ENCODE results near the gene SLC4A3.

The SLC4A3 gene

DNA sequence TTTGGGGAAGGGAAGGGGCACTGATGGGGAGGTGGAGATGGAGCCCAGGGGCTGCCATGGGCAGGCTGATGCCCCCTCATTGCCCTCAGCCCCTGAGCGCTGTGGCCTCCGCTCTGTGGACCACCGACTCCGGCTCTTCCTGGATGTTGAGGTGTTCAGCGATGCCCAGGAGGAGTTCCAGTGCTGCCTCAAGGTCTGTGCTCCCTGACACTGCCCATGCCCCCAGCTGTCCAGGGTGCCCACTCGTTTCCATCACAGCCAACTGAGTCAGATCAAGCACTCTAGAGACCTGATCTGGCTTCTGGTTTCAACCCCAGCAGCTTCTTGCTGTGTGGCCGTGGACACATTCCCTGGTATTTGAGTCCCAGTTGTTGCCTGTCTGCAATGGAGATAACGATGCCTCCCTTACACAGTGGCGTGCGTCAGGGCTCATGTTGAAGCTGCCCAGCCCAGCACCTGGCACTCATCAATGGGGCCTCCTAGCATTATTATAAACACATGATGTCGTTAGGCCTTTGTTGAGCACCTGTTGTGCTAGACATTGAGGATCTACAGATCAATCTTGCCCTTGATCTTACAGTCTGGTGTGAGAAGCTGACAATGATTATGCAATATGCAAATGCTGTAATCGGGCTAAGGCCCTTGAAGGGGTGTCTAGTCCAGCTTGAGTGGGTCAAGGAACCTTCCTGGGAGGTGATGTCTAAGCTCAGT, 15.4 kb upstream of the SLC4A3 start:
- DNase-seq: no peak

DNA sequence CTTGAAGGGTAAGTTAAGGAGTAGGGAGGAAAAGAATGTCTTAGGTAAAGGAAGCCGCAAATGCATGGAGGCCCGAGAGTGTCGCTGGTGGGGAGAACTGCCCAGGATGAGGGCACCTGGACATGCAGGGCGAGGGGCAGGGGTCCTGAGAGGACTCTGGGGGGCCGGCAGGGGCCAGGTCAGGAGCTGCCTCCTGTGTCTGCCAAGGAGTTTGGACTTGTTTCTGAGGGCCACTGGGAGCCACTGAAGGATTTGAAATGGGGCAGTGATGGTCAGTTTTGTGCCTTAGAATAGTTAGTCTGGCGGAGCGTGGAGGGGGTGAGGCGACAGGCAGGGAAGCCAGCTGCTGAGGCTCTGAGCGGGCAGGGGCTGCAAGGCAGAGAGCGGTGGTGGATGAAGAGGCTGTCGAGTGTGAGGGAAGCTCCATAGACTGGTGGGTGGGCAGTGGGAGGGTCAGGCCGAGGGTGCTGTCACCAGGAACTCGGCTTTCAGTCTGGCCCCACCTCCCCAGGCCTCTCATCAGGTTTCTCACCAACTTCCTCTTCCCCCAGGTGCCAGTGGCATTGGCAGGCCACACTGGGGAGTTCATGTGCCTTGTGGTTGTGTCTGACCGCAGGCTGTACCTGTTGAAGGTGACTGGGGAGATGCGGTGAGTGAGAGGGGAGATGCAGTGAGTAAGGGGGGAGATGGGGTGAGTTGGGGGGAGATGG, 14.7 kb upstream of the SLC4A3 start:
- no peak for DNase-seq

DNA sequence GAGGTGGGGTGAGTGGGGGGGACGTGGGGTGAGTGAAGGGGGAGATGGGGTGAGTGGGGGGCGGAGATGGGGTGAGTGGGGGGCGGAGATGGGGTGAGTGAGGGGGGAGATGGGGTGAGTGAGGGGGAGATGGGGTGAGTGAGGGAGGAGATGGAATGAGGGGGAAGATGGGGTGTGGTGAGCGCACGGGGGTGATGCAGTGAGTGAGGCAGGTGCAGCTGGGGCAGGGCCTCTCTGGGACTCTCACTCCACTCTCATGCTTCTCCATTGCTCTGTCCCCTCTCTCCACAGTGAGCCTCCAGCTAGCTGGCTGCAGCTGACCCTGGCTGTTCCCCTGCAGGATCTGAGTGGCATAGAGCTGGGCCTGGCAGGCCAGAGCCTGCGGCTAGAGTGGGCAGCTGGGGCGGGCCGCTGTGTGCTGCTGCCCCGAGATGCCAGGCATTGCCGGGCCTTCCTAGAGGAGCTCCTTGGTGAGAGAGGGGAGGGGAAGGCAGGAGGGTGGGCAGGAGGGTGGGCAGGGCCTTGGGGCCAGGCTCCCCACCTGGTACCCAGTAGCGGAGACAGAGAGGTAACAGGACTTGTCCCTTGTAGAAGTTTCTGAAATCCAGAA, 13.9 kb upstream of the SLC4A3 start:
- DNase-seq: no peak

DNA sequence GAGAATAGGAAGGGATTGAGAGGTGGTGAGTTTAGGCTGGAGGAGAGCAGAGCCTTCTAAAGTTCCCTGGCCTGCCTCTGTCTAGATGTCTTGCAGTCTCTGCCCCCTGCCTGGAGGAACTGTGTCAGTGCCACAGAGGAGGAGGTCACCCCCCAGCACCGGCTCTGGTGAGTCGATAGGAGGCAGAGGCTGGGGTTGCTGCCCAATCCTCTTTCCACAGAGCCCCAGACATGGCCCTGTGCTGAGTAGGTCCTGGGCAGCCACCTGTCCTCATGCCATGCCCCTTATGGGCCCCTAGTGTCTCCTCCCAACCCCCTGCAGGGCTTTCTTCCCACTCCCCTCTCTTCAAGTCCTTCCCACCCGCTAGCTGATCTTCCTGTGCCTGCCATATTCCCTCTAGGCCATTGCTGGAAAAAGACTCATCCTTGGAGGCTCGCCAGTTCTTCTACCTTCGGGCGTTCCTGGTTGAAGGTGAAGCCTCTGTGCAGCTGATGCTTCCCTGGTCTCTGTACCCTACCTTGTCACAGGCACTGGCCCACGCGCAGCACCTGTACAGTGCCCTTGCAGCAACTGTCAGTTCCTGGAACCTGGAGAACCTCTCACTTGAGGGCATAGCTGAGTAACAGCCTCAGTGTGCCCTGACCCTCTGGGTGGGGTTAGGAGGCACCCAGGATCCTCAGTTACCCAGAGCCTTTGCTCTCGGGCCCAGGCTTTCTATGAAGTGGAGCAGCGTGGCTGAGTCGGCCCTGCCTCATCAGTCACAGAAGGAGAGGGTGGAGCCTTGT, 13.2 kb upstream of the SLC4A3 start:
- no peak for DNase-seq

DNA sequence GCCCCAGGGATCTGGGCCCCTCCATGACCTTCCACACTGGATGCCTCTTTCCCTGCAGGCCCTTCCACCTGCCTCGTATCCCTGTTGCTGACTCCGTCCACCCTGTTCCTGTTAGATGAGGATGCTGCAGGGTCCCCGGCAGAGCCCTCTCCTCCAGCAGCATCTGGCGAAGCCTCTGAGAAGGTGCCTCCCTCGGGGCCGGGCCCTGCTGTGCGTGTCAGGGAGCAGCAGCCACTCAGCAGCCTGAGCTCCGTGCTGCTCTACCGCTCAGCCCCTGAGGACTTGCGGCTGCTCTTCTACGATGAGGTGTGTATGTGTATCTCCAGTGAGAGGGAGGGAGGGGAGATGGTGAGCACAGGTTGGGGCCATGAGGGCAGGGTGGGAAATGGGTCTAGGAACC, 12.4 kb upstream of the SLC4A3 start:
- no peak for DNase-seq

DNA sequence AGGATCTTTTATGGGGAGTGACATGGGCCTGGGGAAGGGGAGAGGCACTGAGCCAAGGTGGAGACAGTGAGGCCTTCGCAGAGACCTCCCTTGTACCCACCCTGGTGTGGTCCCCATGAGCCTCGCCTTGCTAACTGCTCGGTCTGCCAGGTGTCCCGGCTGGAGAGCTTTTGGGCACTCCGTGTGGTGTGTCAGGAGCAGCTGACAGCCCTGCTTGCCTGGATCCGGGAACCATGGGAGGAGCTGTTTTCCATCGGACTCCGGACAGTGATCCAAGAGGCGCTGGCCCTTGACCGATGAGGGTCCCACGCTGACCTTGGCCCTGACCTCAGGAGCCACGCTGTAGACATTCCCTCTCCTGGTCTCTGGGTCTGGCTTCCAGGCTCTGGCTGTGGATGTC, 11.5 kb upstream of the SLC4A3 start:
- DNase-seq: no peak

DNA sequence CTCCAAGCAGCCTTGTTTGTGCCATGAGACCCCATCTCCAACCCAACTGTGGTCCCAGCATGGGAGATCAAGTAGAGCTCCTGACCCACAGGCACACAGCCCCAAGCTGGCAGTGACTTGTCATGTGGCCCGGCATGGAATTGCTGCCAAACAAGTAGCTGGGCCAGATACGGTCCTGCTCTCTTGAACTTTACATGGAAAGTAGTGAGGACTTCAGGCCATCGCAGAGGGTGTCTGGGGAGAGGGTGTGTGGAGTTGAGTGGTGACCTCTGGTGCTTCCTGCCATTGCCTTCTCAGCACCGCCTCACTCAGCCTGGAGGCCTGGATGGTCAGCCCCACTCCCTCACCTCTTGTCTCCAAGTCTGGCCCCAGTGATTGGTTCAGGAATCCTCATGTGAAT, 10.9 kb upstream of the SLC4A3 start:
- DNase-seq: no peak

DNA sequence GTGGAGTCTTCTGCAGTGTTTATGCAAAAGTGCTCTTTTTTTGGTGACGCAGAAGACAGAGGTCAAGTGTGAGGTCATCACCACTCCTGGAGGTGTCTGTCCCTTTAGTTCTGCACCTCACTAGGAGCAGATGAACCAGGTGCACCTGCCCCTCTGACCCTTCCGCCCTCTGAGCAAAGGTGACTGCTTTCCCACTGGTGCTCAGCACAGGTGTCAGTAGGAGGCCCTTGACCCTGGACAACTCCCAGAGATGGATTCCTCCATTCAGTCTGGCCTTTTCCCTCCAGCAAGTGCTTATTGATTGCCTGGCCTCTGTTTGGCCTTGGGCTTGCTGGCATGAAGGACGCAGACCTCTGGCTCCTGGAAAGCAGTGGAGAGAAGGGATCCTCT, 8.7 kb upstream of the SLC4A3 start:
- no peak for DNase-seq

DNA sequence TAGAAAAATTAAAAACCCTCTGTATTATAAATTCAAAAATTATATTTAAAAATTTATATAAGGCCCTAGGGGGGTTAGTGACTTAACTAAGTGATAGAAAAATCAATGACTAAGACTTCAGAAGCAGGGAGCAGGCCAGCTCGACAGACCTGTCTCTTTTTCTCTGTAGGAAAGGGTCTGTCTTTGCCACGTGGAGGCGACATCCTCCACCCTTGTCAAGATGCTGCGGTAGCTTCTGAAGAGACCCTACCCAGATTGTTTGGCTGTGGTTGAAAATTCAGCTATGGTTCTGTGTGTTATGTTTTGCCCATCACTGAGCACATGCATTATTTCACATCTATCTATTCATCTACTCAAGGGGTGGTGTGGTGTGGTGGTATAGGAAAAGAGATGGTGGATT, 8.2 kb upstream of the SLC4A3 start:
- no peak for DNase-seq

DNA sequence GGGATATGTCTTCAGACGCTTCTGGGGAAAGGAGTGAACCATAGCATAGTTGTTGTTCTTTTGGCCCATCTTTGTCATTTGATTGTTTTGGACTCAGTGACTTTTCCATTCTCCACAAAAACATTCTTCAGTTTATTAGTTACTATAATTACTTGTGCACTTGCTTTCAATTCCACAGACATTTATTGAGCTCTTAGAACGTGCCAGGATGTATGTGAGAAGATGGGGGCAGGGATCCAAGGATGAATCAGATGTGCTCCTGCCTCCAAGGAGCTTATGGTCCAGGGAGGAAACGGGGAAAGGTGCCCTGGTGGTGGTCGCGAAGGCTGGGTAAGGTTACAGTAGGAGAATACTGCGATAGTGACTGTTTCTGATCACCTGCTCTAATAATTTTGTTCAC, 6.9 kb upstream of the SLC4A3 start:
- DNase-seq: no peak

DNA sequence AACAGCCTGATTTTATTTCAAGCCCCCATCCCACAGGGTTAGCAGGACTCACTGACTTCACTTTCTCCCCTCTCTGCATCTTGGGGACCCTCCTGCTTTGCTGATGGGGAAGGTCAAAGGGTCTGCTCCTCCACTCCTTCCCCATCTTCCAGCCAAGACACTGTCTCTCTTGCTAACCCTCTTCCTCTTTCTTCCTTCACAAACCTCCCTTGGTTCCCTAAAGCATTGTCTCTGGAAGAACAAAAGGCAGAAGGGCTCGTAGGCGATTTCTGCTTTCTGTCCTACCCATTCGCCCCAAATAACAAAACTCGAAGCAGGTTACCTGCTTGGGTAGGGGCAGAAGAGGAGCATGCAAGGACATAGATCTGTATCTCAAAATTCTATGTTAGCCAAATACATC, 5.5 kb upstream of the SLC4A3 start:
- DNase-seq: no peak

DNA sequence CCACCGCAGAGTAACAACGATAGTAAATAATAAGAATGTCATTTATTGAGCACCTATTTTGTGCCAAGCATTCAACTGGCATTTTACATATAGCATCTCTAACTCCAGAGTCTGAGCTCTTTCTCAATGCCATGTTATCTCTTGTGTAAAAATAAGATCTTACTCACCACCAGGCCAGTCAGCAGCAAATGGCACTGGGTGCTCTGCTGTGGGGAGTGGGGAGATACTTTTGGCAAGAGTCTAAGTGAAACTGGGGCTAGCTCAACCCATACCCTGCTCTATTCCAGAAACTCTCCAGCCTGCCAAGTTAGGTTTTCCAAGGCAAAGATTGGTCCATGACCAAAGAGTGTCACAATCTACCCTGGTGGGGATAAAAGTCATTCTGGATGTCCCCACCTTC, 5.0 kb upstream of the SLC4A3 start:
- no peak for DNase-seq

DNA sequence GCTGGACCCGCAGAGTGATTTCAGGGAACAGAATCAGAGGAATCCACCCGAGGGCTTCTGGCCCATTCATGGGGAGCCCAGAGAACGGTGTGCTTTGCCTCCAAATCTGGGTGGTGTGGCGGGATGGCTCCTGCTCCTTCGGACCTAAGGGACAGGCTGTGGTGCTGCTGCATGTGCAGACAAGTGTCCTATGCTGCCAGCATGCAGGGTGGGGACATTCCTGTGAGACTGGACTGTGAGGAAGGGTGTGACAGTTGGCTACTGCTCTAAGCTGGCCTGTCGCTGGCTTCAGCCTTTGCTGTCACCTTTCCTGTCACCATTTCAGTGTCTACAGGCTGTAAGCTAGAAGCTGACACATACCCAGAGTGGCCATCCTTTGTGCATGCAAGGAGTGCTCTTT, 2.9 kb upstream of the SLC4A3 start:
- no peak for DNase-seq

DNA sequence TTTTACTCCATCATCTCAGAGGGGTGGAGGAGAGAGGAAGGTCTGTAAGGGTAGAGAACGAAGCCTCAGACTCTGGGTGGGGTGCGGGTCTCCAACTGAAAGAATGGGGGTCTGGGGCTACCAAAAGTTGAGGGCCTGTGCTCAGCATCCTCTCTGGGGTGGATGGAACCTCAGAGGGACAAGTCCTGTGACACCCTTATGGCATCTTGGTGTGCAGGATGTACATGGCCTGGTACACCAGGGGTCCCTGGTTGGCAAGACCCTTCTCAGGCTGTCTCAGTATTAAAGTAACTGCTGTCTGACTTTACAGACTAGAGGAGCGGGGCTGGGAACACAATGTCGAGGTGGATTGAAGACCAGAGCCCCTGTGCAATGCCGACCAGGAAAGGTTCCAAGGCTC, 2.3 kb upstream of the SLC4A3 start:
- DNase-seq: no peak

DNA sequence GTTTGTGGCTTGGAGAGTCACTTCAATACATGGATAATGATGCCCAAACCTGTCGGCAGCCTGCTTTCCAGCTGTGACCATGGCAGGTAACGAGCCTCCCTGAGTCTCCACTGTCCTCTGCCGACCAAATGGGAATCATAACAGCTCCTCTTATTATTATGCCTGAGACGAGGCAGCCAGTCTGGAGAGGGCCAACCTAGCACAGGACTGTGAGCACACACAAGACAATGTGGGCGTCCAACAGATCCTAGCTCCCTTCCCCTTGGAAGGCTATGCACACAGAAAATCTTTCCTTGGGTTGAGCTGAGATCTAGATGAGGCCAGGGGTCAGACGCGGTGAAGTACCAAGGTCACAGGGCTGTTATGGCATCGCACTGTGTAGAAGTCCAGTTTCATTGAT, 890 bp upstream of the SLC4A3 start:
- DNase-seq: no peak

DNA sequence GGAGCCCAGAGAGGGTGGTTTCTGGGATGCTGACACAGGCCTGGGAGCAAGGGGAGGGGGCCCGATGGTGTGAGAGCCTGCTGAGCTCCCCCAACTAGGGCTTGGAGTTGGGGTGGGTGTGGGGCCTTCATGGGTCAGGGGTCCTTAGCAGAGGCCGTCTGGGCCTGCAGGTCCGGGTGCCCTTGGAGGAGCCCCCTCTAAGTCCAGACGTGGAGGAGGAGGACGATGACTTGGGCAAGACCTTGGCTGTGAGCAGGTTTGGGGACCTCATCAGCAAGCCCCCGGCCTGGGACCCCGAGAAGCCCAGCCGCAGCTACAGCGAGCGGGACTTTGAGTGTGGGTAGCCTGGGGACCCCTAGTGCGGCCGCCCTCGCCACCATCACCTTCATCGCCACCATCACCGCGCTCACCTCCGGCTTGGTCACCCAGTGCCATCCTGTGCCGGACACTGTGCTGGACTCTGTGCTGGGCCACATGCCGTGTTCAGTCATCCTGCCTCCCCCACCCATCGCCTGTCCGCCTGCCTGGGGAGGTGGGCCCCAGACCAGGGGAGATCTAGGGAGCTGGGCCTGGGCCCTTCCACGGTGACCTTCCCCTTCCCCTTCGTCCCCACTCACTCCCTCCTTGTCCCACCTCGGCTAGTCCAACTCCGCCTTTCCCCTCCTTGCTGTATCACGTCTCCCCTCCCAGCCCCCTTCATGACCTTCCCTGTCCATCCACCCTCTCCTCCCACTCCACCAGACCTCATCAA, 980 bp downstream of the SLC4A3 start:
- DNase-seq: no peak

DNA sequence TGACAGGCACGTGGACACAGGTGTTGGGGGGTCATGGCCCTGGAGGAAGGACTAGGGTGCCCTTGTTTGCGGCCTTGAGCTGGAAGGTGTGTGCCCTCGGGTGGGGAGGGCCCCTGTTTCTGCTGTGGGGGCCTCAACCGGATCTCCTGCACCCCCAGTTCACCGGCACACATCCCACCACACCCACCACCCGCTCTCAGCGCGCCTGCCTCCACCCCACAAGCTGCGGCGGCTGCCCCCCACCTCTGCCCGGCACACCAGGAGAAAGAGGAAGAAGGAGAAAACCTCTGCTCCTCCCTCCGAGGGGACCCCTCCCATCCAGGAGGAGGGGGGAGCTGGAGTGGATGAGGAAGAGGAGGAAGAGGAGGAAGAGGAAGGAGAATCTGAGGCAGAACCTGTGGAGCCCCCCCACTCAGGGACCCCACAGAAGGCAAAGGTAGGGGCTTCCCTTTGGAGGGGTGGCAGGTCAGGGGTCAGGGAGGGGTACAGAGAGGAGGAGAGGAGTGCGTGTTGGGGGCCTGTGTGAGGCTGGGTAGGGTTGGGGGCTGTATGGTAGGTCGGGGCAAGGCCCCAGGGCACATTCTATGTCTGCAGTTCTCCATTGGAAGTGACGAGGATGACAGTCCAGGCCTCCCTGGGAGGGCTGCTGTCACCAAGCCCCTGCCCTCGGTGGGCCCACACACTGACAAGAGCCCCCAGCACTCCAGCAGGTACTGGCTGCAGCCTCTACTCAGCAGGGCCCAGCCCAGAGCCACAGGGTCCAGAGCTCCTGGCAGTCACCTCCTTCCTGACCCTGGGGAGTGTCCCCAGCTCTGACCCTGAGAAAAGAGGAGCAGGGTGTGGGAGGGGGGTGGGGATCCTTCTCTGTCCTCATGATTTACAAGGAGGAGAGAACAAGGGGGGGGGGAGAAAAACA, 1.8 kb downstream of the SLC4A3 start:
- DNase-seq: no peak

DNA sequence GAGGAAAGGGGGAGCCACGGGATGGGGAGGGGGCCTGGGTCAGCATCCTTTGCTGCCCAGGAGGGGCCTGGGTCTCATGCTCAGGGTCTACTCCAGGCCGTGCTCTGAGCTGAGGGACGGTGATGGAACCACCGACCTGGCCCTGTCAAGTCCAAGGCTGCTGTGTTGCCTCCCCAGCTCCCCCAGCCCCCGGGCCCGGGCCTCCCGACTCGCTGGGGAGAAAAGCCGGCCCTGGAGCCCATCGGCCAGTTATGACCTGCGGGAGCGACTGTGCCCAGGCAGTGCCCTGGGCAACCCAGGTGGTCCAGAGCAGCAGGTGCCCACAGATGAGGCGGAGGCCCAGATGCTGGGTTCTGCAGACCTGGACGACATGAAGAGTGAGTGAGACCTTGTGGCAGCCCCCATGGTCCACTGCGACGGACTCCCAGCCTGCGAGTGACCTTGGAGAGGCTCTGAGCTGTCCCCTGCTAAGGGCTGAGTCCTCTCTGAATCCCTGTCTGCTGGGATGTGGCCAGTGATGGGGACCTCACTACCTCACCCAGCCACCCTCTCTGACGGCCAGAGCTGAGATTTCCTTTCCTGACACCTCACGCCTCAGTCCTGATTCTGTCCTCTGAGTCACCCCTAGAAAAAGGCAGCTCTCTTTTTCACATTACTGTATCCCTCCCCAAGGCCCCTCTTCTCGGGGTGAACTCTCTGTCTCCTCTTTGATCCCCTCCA, 2.7 kb downstream of the SLC4A3 start:
- DNase-seq: no peak

DNA sequence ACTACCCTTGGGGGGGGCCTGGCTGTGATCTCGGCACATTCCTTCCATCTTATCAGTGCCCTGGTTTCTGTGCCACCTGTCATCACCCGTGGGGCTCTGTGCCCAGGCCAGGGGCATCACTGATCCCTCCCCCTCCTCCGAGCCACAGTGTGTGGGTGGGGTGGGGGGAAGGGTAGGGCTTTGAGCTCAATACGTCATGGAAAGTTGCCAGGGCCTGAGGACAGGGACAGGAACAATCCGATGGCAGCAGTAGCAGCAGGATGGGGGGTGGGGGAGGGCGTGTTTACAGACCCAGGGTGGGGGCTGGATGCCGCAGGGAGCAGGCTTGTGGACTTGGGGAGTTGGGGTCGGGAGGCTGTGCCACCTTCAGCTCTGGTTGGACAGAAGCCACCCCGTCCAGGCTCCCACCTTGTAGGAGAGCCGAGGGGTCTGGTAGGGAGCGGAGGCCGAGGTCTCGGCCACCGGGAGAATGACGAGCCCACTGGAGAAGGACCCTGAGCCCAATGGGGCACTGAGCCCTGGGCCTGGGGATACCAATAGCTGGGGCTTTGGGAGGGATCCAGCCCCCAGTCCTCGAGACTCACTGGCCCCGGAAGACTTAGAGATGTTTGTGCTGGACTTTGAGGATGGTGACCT, 3.5 kb downstream of the SLC4A3 start:
- DNase-seq: no peak

DNA sequence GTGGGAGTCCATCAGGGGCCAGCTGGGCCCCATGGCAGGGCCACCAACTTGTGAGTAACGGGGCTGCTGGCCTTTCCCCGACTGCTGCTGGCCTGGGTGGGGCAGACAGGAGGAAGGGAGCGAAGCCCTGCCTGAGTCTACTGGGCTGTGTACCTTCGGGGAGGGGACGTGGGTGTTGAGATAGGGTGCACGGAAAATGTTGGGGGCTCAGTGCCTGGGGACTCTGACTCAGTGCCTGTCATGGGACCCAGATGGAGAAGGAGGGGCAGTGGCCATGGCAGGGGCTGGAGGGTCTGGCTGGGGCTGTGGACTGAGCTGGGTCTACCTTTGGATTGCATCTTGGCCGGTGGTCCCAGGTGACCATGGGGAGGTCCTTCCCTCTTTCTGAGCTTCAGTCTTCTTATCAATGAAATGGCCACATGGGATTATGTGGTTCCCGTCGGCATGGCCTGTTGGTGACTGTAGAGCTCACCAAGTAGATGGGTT, 4.0 kb downstream of the SLC4A3 start:
- no peak for DNase-seq

Data from right kidney (tissue), 1 donor.